GM15510 (cell line): ENCODE results near the gene CD86.

ENCODE experiments used
- POLR2A ChIP-seq: IDR thresholded peaks from 3 replicates; pipeline ENCODE4 v1.6.1; 2011; ENCODE audit warnings: borderline replicate concordance; ENCODE audit not compliant: insufficient read length; ENCODE audit errors: extremely low read depth

CD86 gene

GRCh38 chr3:122052968-122053367 is 2.2 kb upstream of the CD86 start:
- TF ChIP-seq POLR2A: no peak

DNA sequence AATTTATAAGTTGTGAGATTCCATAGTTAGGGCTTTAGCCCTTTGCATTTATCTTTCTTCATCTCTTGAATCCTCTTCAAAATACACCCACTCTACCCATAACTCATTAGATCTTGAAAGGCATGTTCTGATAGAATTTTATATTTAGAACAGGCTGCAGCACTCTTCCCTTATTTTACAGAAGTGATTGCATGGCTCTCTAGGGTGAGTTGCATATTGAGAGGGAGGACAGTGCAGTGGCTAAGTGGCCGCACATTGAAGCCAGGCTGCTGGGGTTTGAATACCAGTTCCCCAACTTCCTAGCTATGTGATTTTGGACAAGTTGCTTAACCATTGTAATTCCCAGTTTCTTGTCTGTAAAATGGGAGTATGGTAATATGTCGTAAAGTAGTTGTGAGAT is 2.5 kb downstream of the CD86 start:
- no peak for TF ChIP-seq POLR2A

DNA sequence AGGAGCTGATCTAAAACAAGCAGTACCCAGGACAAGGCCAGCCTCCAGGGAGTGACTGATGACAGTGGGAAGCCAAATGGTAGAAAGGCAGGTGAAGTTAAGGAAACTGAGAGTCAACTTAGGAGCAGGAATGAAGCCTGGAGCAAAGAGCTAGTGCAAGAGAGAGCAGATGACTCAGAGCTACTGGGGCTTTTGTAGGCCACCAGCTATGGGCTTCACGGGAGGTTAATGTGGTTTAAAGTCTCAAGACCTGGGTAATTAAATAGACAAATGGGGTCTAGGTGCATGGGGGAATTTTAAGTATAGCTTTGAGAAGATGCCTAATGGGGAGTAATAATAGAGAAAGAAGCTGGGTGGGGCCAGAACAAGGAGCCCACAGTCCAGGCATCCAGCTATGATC is 3.1 kb downstream of the CD86 start:
- TF ChIP-seq POLR2A: no peak

DNA sequence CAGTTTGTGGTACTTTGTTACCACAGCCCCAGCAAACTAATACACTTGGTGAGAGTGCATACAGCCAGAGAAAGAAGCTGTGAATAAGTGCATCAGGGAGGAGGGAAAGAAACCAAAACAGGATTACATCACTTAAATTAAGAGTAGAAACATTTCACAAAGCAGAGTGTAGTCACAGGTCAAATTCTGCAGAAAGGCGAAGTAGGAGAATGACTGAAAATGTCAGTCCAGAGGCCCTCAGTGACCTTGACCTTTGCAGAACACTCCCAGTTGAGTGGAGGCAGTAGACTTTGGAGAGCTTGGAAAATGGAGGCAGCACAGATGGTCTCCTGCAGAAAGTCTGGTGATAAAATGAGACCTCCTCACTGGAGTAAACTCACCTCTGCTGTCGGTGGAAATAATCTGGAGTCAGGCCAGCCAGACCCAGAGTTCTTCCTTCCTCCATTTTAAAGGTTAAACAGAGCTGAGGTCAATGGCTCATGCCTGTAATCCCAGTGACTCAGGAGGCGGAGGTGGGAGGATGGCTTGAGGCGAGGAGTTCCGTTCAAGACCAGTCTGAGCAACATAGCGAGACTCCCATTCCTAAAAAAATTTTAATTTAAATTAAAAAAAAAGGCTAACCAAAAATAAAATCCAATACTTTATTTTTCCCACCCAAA is 5.0 kb downstream of the CD86 start:
- no peak for TF ChIP-seq POLR2A

- no peak for TF ChIP-seq POLR2A
Measured at GRCh38 chr3:122063908-122064307, 8.7 kb downstream of the CD86 start.

DNA sequence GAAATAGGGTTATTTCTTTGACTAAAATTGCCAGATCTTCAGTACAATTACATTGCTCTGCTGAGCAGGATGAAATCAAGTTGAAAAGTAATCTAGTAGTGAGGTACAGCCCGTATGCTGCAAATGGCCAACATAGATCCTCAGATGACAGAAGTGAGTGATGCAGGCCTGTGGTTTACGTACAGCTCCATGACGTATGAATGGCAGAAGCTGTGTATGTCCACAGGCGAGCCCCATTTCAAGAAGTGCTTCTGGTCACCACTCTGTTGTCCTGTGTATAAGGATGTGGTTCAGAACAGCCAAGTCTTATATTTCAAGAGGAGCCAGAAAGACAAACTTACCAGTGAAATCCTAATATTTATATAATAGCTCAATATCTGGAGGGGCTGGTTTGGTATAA is 9.2 kb downstream of the CD86 start:
- no peak for TF ChIP-seq POLR2A

DNA sequence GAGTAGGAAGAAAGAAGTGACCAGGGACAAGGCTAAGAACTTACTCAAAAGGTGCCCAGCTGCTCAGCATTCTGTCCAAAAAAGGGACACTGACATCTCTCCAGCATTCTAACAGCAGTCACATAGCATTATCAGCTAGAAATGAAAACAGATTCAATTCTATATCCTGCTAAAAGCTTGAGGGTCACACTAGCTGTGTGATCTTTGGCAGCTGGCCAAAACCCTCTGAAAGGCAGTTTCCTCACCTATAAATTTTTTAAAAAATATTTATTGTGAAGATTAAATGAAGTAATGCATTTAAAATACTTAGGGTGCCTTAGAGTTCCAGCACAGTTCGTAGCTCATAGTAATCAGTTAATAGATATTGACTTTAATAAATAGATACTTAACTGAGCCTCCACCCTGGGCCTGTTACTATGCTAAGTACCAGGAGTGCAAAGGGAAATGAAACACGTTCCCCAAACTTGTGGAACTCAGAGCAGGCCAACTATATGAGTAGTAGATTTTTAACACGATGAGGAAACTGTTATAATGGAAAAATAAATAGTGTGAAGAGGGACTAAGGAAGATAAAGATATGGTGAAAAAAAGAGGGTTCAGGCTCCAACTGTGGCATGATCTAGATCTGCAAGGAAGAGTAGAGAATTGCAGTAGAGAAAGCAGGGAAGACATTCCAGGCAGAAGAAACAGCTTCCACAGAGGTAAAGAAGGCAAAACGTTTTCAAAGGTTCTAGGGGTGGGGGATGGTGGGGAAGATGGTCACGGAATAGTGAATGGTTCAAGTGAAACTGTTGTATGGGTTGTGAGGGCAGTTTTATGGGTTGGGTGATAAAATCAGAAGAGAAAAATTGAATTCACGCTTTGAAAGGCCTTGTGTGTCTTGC is 11.4 kb downstream of the CD86 start:
- TF ChIP-seq POLR2A: no peak

DNA sequence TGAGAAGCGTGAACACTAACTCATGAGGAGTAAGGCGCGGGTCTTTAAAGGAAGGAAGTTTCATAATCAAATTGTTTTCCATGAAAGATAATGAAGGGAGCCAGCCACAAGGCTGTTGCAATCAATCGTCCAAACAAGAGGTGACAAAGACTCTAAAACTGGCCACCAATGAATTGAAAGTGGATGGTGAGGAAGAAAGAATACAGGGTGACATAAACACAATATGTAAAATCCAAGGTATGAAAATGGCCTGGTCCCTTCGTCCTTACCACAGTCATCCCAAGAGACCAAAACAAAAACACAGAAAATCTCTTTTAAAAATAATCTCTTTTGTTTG is 12.0 kb downstream of the CD86 start:
- no peak for TF ChIP-seq POLR2A

DNA sequence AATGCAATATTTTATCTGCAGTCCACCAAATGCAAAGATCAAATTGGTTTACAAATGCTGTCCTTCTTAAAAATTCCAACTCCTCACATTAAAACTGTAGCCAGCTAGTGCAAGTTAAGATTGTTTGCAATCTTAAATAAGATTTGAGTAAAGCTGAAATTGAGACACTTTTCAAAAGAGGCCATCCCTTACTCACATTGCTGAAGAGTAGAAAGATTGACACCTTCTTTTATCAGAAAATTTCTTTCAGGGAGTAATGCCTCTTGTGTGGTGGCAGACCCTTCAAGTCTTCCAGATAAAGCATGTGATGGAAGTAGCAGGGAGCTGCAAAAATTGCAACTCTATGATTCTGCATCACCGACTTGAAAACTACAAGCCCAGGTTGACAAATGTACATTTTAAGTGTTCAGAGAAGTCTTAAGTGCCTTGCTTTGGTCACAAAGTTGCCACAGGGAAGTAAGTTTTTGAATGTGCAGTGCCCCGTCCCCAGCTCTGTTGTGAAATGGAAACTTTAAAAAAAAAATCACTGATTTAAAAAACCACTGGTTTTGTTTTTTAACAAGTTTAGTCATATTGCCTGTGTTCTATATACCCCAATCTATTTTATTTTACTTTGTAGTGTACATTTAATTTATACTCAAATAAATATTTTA is 12.6 kb downstream of the CD86 start:
- TF ChIP-seq POLR2A: no peak

DNA sequence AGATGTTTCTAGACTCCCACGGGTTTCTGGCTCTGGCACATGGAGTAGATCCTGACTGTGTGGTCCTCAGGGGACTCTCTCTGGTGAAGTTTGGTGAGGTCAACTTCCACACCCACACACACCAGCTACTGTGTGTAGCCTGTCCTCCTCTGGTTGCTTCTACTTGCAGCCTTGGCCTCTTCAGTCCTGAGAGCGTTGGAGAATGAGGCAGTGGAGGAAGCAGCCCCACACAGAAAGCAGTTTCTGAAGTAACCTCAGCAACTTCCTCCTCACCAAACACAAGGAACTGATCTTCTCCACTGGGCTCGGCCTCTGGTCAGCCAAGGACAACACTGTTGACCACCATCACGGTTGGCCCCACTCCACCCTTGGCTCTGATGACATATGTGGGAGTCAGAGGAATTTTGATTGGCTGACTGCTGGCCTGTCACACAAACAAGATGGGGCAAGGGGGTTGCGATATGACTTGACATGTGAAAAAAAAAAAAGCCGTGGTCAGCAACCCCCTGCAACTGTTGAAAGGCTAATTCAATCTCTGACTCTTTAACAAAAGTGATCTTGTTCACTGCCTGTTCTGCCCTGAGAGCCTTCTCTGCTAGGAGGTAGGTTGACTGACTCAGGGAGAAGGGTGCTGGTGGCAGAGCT is 19.6 kb downstream of the CD86 start:
- TF ChIP-seq POLR2A: peak; percentile 41

DNA sequence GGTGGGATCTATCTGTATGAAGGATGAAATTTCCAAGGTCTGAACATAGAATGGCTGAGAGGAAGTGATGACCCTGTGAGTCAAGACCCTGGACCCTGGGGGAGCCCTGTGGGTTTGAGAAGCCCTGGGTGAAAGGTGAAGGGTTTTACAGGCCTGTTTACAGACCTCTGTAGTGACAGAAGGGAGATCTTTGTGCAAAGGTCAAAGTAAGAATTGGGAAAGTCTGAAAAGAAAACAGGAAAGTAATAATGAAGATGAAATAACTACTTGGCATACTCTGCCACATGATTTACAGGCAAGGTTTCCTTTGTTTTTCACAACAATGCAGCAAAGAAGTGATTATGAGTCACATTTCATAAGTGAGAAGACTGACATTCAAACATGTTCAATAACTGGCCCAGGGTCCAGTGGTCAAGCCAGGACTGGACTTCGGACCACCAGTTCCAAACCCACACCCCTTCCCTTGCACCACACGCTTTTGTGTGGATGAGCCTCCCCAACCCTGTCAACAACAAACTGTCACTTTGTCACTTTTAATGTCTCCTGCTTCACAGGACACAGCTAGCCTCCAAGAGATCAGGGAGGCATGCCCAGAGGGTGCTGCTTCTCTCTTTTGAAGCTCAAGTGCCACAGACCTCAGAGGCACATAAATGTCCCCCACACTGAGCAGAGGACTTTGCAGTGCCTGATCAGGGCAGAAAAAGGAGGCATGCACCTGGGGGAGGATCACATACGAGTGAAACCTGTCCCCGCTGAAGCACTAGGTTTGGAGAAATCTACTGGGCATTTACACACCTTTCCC is 21.5 kb downstream of the CD86 start:
- peak; percentile 28 for TF ChIP-seq POLR2A

GRCh38 chr3:122077293-122078234 is 22.4 kb downstream of the CD86 start:
- TF ChIP-seq POLR2A: peak; percentile 38

GRCh38 chr3:122078235-122078935 is 23.2 kb downstream of the CD86 start:
- TF ChIP-seq POLR2A: no peak
